Liver (tissue), 3 donors: Measurements from ENCODE around the gene NAAA.

Experiments used
- CTCF ChIP-seq: fragments of 150-350 bp; IDR thresholded peaks from 2 replicates; pipeline ENCODE4 v1.5.1; 2017; ENCODE audit warnings: improper control_type of control experiment, low read depth, low read length; ENCODE audit not compliant: missing input control
- EGR1 ChIP-seq, 2 donors: IDR thresholded peaks; 2 replicates each; pipeline ENCODE4 v1.6.1; 2016 to 2018; ENCODE audit warnings: antibody characterized with exemption in 2 of 2, low read depth in 2 of 2
- GABPA ChIP-seq, 2 donors: IDR thresholded peaks in 1 of 2; conservative IDR thresholded peaks in 1 of 2; 2 replicates each; pipeline ENCODE4 v1.6.1; 2016; ENCODE audit warnings: antibody characterized with exemption in 2 of 2, mild to moderate bottlenecking in 1 of 2, moderate library complexity in 1 of 2
- JUND ChIP-seq, 2 donors: IDR thresholded peaks; 2 replicates each; pipeline ENCODE4 v1.6.1; 2016; ENCODE audit warnings: antibody characterized with exemption in 2 of 2
- RXRA ChIP-seq, 2 donors: IDR thresholded peaks; 2 replicates each; pipeline ENCODE4 v1.6.1; 2017 to 2018; ENCODE audit warnings: antibody characterized with exemption in 2 of 2, mild to moderate bottlenecking in 1 of 2
- donor health status: healthy.
- donor health status: healthy.

GRCh38 chr4:75869100-75869499 is 71.7 kb downstream of the NAAA start:
- no peak for TF ChIP-seq JUND (IDR thresholded peaks at IDR 0.05)
- no peak for TF ChIP-seq GABPA (IDR thresholded peaks at IDR 0.05 in 1 of 2, conservative IDR thresholded peaks at IDR 0.05 in 1 of 2)
- no peak for TF ChIP-seq CTCF
- TF ChIP-seq RXRA (IDR thresholded peaks at IDR 0.05), result no peak
- no peak for TF ChIP-seq EGR1 (IDR thresholded peaks at IDR 0.05; ENCODE audit: low read depth in 2 of 2)
